ENCODE results near the gene ATP11C.

DNA sequence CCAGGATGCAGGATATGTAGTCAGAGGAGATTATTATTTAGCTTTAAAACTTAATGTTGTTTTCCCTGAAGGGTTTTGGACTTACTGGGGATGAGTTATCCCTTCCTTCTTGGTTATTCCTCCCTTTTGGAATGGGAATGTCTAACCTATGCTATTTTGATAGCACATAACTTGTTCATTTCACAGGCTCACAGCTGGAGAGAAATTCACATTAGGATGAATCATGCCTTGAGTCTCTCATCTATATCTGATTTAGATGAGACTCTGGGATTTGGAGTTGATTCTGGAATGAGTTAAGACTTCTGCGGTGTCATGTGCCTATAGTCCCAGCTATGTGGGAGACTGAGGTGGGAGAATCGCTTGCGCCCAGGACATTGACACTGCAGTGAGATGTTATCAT lies 81.1 kb downstream of the ATP11C start:
- TF ChIP-seq EZH2phosphoT487 (IDR thresholded peaks at IDR 0.05; ENCODE audit: low read depth, severe bottlenecking, unreplicated experiment) (no peak), EZH2 (IDR thresholded peaks at IDR 0.05; ENCODE audit: borderline replicate concordance) (no peak)

Data from hepatocyte (in vitro differentiated cells).